Measurements from ENCODE around the gene LMOD3.

LMOD3 gene

DNA sequence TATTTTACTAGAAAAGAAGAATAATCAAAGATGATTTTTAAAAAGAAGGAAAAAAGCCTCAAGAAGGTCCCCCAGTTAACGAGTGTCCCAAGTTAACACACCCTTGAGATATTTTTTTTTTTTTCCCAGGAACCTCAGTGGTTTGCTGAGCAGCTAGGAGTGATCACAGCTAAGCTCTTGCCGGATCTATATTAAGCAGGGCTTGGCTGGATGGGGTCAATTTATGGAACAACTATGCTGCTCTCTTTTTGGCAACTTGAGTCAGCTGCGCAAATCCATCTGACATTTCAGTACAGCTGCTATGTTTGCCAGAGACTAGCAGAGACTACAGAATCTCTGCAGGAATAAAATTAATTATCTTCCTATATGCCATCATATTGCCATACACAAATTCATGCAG lies at the start of gene LMOD3:
Gene LMOD3 (minus strand): TSS at position 193 of the 400 bp plus-strand sequence. CDS start 209 bp downstream, outside the sequence.
- DNase-seq: no peak

DNA sequence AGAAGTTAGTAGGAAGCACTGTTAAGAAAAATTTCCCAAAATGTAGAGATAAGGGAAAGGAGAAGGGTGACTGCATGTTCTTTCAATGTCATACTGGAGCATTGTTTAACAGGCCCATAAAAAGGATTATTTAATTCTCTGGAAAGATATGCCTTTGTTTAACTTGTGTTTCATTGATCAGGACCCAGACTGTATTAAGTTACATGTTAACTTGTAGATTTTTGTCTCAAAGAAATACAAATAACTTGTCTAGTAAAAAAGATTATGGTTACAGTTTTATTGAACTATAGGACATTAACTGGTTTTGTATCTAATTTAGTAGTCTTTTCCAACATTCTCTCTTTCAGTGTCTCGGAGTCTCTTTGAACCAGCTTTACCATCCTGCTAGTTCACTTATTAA lies 49.7 kb upstream of the LMOD3 start:
- DNase-seq: no peak

DNA sequence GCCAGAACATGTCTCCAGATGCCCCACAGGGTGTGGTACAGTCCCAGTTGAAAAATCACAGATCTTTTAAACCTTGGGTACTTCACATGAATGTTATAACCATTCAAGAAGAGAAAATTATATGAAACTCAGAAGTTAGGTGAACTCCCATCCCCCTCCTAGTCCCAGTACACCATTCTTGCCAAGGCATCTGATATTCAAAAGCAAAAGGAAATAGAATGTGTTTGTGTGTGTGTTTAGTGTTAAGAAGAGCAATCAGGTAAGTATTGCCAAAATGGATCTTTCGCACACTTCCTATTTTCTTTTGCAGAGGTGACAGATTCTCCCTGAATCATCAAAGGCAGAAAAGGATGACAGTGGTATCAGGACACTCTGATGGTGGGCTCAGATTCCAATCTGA lies 44.1 kb upstream of the LMOD3 start:
- DNase-seq: no peak

DNA sequence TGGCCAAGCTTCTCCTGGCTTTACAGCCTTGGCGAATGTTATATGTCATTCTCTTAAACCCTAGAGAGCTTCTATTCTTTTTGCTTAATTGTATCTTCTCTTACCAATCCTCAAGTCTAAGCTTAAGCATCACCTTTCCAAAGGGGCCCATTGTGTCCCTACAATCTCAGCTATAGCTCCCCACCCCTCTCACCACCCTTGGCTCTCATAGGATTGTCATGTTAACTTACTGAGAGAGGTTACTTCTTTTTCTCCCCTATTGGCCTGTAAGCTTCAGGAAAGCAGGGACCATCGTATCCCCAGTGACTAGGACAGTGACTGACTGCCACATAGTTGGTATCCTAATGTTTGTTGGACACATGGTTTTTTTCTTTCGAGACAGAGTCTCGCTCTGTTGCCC lies 43.3 kb upstream of the LMOD3 start:
- DNase-seq: no peak

DNA sequence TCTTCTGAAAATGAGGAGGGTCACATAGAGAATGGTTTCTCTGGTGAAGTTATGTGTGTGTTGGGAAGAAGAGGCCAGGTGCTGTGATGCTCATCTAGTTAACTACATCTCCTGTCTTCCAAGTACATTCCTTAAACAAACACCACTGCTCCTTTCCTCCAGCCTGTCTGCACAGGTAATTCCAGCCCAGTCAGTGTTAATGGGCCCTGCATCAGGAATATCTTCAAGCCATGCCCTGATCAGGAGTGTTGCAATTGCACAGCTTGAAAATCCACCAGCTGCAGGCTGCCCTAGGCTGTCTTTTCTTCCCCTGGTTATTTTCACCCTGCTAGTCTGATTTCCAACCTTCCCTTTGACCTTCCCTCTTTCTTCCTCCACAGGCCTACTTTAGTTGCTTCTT lies 41.9 kb upstream of the LMOD3 start:
- DNase-seq: no peak

DNA sequence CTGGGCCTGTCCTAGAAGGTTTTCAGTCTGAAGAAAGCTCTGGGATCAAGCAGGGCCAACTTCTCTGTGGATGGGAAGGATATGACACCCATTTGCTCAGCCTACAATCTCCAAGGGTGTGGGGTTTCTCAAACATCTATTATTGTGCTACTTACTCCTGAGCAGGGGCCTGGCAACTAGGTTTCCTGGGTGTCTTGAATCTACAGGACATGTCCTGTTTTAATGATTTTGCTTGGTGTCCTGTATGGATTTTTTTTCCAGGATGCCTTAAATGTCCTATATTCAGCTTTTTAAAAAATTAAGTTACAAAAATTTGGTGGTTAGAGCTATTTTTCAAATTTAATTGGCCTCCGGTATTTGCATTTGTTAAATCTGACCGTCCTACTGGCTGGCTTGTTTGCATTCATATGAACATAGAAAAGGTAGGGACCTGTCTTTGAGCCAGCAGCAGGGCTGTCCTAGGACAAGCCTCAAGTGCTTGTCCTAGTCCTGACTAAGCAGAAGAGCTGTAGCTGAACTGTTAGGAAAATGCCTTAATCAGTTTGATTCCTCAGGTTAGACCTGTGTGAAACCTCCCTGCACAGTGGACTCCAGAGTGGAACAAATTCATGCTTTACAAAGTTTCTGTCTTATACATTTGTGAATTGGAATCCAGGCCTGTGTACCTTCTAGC lies 40.0 kb upstream of the LMOD3 start:
- no peak for DNase-seq

DNA sequence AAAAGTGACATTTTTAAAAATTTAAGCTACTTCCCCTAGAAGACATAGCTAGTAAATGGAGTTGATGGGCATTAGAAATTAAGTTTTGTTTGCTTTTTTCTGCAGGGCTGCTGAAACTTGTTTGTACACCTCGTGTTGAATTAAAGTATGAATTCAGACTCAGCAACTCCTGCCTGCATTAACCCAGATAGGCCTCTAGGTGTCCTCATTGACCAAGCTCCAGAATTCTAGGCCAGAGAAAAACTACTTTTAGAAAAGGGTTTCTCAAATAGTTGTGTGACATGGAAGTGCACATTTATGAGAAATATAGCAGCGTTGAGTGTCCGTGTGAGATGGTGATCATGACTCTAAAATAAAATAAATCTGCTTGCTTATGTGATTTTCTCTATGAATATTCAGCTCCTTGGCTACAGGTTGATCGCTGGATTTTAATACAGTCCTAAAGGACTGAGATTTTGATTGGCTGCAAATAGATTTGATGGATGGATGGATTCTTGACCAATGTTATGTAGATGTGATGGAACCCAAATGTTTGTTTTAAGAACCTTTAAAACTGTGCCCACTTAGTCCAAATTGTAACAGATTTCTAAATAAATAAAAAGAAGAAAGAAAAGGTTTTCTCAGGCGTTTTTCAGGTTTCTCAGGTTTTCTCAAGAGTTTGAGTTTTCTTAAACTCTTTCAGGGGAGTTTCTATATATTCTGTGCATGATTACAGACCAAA lies 39.4 kb upstream of the LMOD3 start:
- DNase-seq: peak; percentile 55

DNA sequence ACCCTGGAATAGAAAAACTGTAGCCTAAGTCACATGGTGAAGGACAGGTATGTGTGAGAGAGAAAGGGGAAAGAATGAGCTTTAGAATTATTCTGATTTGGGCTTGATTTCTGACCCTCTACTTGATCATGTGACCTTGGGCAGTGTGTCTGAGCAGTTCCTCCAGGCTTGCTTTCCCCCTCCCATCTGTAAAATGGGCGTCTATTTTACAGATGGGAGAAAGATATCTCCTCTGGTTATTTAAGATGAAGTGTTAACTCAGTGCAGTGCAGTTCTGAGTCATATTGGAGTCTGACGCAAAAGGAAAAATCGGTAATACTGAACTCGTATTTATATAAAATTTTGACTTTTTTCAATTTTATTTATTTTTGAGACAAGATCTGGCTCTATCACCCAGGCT lies 38.1 kb upstream of the LMOD3 start:
- DNase-seq: no peak

DNA sequence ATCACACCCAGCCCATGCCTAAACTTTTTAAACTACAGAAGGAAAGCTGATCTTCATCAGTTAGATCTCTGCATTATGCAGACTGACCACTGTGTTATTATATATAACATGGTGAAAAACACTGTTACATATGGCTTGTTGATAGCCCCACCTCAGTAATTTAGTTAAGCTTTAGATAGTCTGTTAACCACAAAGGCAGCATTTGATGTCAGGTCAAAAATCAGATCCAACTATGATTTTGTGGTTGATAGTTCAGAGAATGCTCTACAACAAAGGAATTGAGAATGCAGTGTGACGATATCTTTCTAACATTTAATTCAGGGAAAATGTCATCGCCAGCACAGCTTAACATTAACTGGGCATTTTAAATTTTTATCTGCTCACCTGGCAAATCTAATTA lies 37.7 kb upstream of the LMOD3 start:
- DNase-seq: no peak

DNA sequence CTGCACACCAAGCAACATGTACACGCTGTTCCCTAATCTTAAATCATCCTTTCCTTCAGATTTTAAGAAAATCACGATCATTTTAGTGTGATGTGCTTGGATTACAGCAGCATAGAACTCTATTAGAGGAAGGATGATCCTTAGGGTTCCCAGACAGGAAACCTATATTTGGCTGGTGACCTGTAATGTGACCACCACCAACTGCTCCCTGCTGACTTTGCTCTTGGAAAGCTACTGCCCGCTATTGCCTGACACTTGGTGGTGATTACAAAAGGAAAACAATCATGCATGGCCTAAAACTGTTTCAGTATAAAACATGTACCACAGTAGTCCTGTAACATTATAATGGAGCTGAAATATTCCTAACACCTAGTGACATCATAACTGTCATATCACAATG lies 27.2 kb upstream of the LMOD3 start:
- no peak for DNase-seq

DNA sequence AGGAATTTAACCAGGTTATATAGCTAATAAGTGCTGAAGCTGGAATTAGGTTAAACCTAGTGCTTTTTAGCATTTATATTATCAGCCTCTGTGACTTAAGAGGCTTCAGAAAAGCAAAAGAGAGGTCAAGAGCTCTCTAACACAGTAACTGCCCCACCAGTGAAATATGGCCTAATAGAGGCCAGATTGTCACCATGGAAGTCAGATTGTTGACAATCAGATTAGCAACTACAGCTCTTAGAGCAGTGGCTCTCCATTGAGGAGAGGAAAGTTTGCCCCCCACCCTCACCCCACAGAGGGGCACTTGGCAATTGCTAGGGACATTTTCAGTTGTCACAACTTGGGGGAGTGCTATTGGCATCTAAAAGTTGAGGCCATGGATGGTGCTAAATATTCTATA lies 23.3 kb upstream of the LMOD3 start:
- no peak for DNase-seq

DNA sequence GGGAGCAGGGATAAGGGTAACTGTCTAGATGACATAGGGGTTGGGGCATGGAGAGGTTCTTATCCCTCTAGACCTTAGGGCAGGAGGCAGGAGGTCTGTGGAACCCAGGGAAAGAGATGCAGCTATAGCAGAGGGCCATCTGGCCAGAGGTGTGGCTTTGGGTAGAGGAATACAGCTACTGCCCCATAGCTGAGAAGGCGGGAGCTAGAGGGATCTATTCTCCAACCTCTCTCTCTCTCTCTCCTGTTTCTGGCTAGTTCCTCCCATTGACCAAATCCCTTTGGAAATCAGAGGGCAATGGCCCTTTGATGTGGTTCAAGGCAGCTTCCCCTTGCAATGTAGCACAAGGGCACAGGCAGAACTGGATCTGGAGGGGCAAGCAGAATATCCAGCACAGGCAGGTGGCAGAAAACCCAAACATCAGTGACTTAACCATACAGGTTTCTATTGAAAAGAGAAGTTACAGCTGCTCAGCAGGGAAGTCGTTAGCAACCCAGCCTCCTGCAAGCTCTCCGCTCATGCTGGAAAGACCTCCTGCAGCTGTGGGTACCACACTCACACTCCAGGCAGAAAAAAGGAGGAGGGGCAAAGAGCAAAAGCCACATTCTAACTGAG lies 22.3 kb upstream of the LMOD3 start:
- peak; percentile 15 for DNase-seq

DNA sequence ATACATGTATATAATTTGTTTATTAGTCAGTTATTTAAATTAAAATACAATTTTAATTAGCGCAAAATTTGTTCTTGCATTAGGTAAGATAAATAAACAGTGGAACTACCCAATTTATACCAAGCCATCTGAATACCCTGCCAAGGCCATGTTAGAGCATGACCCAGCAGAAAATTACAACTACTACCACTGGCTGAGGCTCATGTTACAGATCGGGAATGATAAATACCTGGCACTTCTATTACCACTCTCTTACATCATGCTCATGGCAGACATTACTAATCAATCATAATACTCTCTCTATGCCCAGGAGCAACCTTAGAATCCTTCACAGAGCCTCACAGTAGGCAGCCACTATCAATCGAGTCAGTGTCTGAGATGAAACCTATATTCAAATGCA lies 21.2 kb upstream of the LMOD3 start:
- no peak for DNase-seq

DNA sequence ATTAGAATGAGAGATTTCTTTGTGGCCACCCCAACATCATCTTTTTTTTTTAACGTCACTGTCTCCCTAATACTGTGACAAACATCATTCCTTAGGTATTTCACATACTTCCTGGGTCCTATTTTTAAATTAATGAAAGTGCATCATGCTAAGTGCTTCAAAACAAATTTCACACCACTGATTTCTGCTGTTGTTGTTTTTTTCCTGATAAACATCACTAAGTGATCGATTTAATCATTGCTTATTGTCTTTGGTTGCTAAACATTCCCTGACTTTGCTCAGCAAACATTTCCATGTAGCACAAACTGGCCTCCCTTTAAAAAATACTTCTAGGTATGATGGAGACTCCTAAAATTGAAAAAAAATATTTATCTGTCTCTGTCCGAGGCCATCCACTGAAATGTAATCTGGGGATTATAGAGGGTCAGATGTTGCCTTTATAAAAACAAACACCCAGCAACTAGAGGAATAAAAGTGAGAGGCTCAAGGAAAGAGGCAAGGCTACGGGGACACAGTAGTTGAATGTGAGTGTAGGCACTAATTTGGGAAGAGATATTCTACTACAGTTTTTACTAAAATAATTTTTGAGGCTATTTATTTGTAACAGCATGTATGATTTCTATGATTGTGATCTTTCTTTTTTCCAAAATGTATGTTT lies 20.5 kb upstream of the LMOD3 start:
- DNase-seq: no peak

DNA sequence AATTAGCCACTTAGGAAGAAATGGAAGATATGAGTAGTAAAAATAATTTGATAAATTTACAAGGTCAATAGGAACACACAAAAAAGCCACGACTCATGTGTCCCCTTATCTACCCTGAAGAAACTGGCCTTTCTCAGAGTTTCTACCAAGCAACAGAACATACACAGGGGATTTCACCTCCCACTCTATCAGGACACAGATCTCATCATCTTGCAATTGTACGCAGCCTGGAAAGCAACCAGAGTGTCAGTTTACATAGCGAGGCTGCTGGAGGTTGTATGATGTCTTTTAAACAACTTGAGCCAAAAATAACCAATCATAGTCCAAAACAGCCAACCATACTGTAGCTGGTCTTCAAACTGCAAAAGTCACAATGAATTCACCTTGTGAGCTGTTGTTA lies 19.7 kb upstream of the LMOD3 start:
- DNase-seq: no peak

DNA sequence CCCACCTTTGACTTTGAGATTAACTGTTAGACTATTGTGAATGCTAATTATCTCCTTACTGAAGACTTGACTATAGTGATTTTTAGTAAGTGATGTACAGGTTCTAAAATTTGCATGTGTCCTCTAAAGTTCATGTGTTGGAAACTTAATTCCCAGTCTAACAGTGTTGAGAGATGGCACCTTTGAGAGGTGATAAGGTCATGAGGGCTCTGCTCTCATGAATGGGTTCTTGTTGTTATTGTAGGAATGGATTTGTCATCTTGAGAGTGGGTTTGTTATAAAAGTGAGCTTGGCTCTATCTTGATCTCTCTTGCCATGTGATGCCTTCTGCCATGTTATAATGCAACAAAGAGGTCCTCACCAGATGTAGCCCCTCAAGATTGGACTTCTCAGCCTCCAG lies 18.9 kb upstream of the LMOD3 start:
- DNase-seq: no peak

DNA sequence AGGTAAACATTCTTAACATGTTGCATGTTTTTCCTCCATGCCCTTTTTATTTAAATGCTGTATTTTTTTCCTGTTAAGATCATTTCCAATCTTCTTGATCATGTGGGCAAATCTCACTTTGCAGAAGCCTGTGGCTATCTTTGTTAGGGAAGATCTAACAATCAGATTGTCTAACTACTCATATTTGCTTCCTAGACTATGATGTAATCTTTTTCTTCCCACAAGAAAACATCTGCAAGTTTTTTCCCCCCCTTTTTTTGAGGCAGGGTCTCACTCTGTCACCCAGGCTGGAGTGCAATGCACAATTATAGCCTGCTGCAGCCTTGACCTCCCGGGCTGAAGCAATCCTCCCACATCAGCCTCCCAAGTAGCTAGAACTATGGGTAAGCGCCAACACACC lies 15.0 kb upstream of the LMOD3 start:
- no peak for DNase-seq

DNA sequence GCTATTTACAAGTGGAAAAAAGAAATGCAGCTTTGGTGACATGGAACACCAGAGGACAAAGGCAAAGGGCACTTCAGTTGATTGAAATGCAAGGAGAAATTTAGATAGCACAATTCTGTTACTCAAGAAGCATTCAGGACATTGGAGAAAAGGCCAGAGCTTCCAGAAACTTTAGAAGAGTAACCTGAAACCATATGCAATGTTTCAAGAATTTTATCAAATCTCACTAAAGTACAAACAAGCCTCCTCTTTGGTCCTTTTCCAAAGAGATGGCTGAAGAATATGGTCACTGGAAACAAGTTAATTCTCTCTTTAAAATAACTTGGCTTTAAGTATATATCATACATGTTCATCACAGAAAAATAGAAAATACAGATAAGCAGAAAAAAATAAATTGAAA lies 14.6 kb upstream of the LMOD3 start:
- DNase-seq: no peak

DNA sequence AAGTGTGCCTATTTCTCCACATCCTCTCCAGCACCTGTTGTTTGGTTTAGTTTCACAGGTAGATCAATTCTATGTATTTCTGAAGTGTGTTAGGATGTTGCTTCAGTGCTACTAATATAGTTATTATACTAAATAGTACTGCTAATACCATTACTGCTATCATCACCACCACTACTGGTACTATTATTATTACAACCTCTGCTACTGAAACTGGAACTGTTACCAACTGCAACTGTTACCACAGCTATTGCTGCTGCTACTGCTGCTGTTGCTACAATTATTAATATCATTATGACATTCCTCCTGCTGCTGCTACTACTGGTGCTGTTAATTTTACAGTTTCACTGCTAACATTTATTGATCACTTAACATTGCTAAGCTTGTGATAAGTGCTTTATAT lies 8.3 kb upstream of the LMOD3 start:
- no peak for DNase-seq

DNA sequence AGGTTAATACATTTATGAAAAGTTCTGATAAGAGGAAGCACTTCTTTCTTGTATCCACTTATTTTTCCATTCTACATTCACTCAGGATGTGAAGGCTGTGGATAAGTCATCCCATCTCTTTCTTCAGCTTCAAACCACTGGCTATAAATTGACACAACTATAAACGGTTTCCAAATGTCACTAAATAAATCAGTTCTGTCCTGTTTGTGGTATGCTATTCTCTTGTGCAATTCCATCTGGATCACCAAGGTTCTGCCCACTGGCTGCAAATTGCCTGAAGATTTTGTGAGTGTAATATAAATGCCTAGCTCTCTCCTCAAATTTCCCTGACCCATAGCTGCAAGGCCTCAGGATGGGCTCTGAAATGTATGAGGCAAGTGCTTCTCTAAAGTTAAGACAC lies 7.1 kb upstream of the LMOD3 start:
- no peak for DNase-seq

DNA sequence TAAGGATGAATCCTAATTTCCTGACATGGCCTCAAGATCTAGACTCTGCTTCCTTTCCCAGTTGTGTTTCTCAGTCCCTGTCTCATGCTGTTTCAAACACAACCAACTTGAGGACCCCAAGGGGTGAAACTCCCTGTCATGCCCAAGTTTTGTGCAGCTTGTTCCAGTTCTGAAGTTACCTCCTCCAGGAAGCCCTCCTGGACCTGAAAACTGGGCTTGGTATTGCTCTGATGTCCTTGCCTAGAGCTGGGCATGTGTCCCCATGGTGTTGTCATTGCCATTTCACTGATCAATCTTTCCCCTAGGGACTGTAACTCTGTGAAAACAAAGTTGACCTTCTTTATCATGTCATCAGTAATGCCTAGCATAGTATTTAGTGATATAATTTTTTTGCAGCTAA lies 6.1 kb upstream of the LMOD3 start:
- no peak for DNase-seq

DNA sequence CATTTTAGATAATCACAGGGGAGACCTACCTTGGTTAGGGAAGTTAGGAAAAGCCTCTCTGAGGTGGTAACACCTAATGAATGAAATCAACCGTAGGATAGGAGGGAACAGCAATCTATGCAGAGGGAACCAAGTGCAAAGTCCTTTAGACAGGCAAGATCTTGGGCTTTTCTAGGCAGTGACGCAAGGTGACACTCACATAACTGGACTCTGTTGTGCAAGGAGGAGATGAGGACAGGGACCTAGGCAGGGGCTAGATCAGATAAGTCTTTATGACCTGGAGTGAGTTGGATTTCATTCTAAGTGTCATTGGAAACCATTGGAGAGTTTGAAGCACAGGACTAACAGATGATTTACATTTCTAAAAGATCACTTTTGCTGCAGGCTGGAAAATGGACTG lies 4.6 kb upstream of the LMOD3 start:
- DNase-seq: no peak

DNA sequence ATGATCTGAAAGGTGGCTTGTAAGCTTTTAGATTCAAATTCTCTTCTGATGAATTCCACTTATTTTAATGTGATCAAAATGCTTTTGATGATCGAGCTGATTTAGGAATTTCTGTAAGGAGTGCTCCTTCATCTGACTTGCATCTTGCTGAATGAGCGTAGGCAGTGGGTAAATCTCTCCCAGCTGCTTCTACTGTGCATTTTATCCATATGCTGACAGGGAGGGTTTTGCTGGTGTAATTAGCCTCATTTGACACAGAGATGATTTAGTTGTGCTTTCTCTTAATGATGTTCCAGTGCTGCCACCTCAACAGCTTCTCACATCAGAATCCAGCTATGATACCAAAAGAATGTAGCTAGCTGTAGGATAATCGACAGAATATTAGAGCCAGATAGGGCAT lies 3.8 kb upstream of the LMOD3 start:
- no peak for DNase-seq

DNA sequence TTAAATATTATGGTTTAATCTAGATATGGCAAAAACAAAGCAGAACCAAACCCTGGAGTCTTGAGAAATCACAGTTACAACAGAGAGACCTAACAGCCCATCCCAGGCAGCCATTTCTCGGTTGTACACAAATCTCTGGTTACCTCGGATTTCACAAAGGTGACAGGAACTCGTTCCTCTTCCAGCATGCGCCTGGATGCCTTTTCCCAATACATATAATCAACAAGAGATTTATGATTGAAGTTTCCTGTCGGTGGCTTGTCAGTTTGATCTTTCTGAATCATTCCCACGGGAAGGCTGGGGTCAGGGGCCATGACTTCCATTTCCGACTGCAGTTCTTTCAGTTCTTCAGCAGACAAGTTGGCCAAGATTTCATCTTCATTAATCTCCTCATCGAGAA lies 445 bp downstream of the LMOD3 start:
- peak; percentile 13 for DNase-seq
